ENCODE data around the gene DLGAP5. TPM values are rescaled to one million over a fixed set of nuclear protein-coding genes. Genes with fewer than 3 reads are reported as not detected.

Gene DLGAP5
- total and polyA plus RNA-seq, 2 of the 4 experiments (the other 2 are of a cell fraction), result 14.9 to 19.0 TPM

GRCh38 chr14:55200651-55201050, 9.3 kb upstream of the DLGAP5 start:
- Histone ChIP-seq H2AK5ac (ENCODE audit: low read depth, low read length) (no peak overlapping the region), H3K4ac (ENCODE audit: low read depth, low read length) (no peak overlapping the region), H3K27ac (ENCODE audit: insufficient read depth, low read length) (no peak overlapping the region), H2BK120ac (ENCODE audit: low read depth, low read length) (no peak overlapping the region), H2AFZ (replicated peaks; ENCODE audit: low read length, poor library complexity) (no peak overlapping the region), H3K14ac (replicated peaks; ENCODE audit: low read depth, low read length) (no peak overlapping the region), H2BK5ac (ENCODE audit: low read depth, low read length, poor library complexity, severe bottlenecking) (no peak overlapping the region), H3K23ac (ENCODE audit: low read depth, low read length) (no peak overlapping the region), H3K18ac (ENCODE audit: low read depth, low read length) (no peak overlapping the region), H4K5ac (ENCODE audit: low read depth, low read length) (no peak overlapping the region), H3K36me3 (ENCODE audit: control insufficient read depth, insufficient read depth, low read length) (no peaks in the 10 kb centered on the region), H3K4me3 (ENCODE audit: insufficient read depth, low read depth, low read length) (no peak overlapping the region), H4K8ac (ENCODE audit: low read depth in 2 of 2, low read length in 2 of 2) (no peak overlapping the region), H4K20me1 (ENCODE audit: insufficient read depth, low read length) (no peaks in the 10 kb centered on the region), H3K4me2 (ENCODE audit: low read depth, low read length) (no peak overlapping the region), H2AK9ac (replicated peaks; ENCODE audit: low read depth, low read length, poor library complexity) (no peak overlapping the region), H3K9me1 (ENCODE audit: insufficient read depth, low read length) (no peaks in the 10 kb centered on the region), H3K9me3 (ENCODE audit: control insufficient read depth, insufficient read depth, low read length) (no peaks in the 10 kb centered on the region), H2BK15ac (ENCODE audit: low read depth, low read length) (no peak overlapping the region), H3K79me1 (ENCODE audit: low read depth in 1 of 2, low read length in 2 of 2) (no peaks in the 10 kb centered on the region), H4K91ac (ENCODE audit: insufficient read depth, low read depth, low read length) (no peak overlapping the region), H3K56ac (ENCODE audit: extremely low read depth, insufficient read depth, low read length) (no peak overlapping the region), H2BK20ac (ENCODE audit: low read depth, low read length) (no peak overlapping the region), H3K4me1 (ENCODE audit: control insufficient read depth, insufficient read depth, low read length) (no peaks in the 10 kb centered on the region), H3K9ac (ENCODE audit: low read depth, low read length) (no peak overlapping the region), H3K27me3 (ENCODE audit: control insufficient read depth, insufficient read depth, low read length) (no peaks in the 10 kb centered on the region)
- in situ Hi-C loops (cut with MboI; ENCODE audit: low sequenced_read_pairs) (no loop called here), intact Hi-C loops (cut with micrococcal nuclease) (no loop called here), dilution Hi-C loops (cut with HindIII; ENCODE audit: low sequenced_read_pairs, unreplicated experiment) (no loop called here)
- POLR2A ChIA-PET (ENCODE audit: unreplicated experiment), result no interaction called here
- no TSS peak for BruUV-seq (replicated peaks)
- no peak for TF ChIP-seq RCOR1 (IDR thresholded peaks at IDR 0.05; ENCODE audit: insufficient replicate concordance, low read length)
- TF ChIP-seq POLR2A (IDR thresholded peaks at IDR 0.05; ENCODE audit: low read depth, low read length), result no peak
- no peak for TF ChIP-seq CHD1 (IDR thresholded peaks at IDR 0.05; ENCODE audit: low read depth, low read length)
- TF ChIP-seq BHLHE40 (IDR thresholded peaks at IDR 0.05; ENCODE audit: low read depth, low read length), result no peak
- no peak for TF ChIP-seq MAZ (IDR thresholded peaks at IDR 0.05; ENCODE audit: borderline replicate concordance, low read depth, low read length)
- no peak for TF ChIP-seq NFE2L2 (IDR thresholded peaks at IDR 0.05; ENCODE audit: low read depth, low read length)
- no peak for TF ChIP-seq RFX5 (IDR thresholded peaks at IDR 0.05; ENCODE audit: low read depth, low read length)
- TF ChIP-seq MAFK (IDR thresholded peaks at IDR 0.05; ENCODE audit: low read depth, low read length), result no peak
- TF ChIP-seq, protein P1, sequence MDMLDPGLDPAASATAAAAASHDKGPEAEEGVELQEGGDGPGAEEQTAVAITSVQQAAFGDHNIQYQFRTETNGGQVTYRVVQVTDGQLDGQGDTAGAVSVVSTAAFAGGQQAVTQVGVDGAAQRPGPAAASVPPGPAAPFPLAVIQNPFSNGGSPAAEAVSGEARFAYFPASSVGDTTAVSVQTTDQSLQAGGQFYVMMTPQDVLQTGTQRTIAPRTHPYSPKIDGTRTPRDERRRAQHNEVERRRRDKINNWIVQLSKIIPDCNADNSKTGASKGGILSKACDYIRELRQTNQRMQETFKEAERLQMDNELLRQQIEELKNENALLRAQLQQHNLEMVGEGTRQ (IDR thresholded peaks at IDR 0.05; ENCODE audit: low read depth, low read length), result no peak
- no peak for TF ChIP-seq ELK1 (IDR thresholded peaks at IDR 0.05; ENCODE audit: borderline replicate concordance, low read depth, low read length)
- no peak for TF ChIP-seq RAD21 (IDR thresholded peaks at IDR 0.05; ENCODE audit: low read length)
- no peak for TF ChIP-seq FOS (IDR thresholded peaks at IDR 0.05; ENCODE audit: low read depth, low read length)
- no peak for TF ChIP-seq CTCF (conservative IDR thresholded peaks at IDR 0.05; ENCODE audit: low read depth, low read length)
- CTCF ChIA-PET, result interaction anchor here (0.6 kb wide), 1 partner anchor 64 kb away, joined by 3 read pairs; no protein-coding TSS in a partner anchor
- WGBS, 2 experiments (ENCODE audit: extremely low coverage in 2 of 2, insufficient read length in 1 of 2), result no CpG with 5 or more reads among the region's 3 CpGs
- DNase-seq (no peak), ATAC-seq (ENCODE audit: low read depth) (no peak)
